ENCODE measurements around the gene HJV. TPM values are rescaled to one million over a fixed set of nuclear protein-coding genes. Genes with fewer than 3 reads are reported as not detected.

Gene HJV
- total and polyA plus RNA-seq, 2 of the 13 experiments (the other 11 are each of a cell fraction or from before 2014, with no cell fraction given): 0.18 TPM; not detected in 1

DNA sequence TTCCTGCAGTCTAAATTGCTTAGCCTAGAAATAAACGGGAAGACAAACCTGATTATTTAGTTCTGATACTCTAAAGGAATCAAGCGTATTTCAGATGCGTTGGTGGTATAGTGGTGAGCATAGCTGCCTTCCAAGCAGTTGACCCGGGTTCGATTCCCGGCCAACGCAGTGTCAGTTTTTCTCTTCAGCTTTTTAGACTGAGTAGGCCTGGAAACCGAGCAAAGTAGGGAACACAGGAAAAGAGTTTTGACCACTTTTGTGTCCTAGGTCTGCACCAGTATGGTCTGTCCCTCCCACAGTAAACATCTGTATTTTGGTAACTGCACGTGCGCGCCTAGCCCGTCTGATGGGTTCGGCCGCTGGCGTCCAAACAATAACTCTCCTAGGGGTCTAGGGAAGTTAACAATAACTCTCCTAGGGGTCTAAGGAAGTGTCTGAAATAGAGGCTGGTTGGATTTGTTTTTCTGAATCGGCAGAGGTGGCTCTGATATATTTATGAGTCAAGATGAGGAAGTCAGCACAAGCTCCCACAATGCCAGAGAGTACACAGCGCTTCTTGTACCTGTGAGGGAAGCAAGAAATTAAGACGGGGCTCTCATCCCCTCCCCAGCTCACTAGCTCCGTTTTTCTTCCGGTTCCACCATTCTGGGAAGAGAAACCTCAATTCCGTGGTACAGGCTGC lies 15.6 kb upstream of the HJV start (continued):
- no peak for TF ChIP-seq ZSCAN21 (CRISPR knock-in tag; IDR thresholded peaks at IDR 0.05; ENCODE audit: borderline replicate concordance)
- peak in 1 of 2 experiments; percentile 56; a peak in 2 of 4 replicates for TF ChIP-seq MAFK (conservative IDR thresholded peaks at IDR 0.05 in 1 of 2, IDR thresholded peaks at IDR 0.05 in 1 of 2; ENCODE audit: low read length in 2 of 2)
- TF ChIP-seq ZFP37 (CRISPR knock-in tag; IDR thresholded peaks at IDR 0.05; ENCODE audit: borderline replicate concordance): no peak
- TF ChIP-seq, protein P1, sequence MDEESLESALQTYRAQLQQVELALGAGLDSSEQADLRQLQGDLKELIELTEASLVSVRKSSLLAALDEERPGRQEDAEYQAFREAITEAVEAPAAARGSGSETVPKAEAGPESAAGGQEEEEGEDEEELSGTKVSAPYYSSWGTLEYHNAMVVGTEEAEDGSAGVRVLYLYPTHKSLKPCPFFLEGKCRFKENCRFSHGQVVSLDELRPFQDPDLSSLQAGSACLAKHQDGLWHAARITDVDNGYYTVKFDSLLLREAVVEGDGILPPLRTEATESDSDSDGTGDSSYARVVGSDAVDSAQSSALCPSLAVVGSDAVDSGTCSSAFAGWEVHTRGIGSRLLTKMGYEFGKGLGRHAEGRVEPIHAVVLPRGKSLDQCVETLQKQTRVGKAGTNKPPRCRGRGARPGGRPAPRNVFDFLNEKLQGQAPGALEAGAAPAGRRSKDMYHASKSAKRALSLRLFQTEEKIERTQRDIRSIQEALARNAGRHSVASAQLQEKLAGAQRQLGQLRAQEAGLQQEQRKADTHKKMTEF (CRISPR knock-in tag; IDR thresholded peaks at IDR 0.05): peak; percentile 29; the same call in 1 of the 2 replicates
- TF ChIP-seq ZNF451 (CRISPR knock-in tag; IDR thresholded peaks at IDR 0.05): no peak
- peak; percentile 46 for TF ChIP-seq MAFF (IDR thresholded peaks at IDR 0.05; ENCODE audit: low read depth, low read length)
- TF ChIP-seq PITX1 (CRISPR knock-in tag; IDR thresholded peaks at IDR 0.05): peak; percentile 61; the same call in 1 of the 2 replicates
- no peak for TF ChIP-seq ZNF230 (CRISPR knock-in tag; IDR thresholded peaks at IDR 0.05)
- TF ChIP-seq, protein P2, sequence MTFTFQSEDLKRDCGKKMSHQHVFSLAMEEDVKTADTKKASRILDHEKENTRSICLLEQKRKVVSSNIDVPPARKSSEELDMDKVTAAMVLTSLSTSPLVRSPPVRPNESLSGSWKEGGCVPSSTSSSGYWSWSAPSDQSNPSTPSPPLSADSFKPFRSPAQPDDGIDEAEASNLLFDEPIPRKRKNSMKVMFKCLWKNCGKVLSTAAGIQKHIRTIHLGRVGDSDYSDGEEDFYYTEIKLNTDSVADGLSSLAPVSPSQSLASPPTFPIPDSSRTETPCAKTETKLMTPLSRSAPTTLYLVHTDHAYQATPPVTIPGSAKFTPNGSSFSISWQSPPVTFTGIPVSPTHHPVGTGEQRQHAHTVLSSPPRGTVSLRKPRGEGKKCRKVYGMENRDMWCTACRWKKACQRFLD (CRISPR knock-in tag; IDR thresholded peaks at IDR 0.05; ENCODE audit: borderline replicate concordance): no peak
- no peak for TF ChIP-seq ZNF883 (CRISPR knock-in tag; IDR thresholded peaks at IDR 0.05; ENCODE audit: not compliant biosample characterization)
- TF ChIP-seq GTF2F1 (IDR thresholded peaks at IDR 0.05; ENCODE audit: low read length): peak; percentile 49; the same call in 1 of the 2 replicates
- TF ChIP-seq, protein P3, sequence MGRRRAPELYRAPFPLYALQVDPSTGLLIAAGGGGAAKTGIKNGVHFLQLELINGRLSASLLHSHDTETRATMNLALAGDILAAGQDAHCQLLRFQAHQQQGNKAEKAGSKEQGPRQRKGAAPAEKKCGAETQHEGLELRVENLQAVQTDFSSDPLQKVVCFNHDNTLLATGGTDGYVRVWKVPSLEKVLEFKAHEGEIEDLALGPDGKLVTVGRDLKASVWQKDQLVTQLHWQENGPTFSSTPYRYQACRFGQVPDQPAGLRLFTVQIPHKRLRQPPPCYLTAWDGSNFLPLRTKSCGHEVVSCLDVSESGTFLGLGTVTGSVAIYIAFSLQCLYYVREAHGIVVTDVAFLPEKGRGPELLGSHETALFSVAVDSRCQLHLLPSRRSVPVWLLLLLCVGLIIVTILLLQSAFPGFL (CRISPR knock-in tag; IDR thresholded peaks at IDR 0.05): no peak
- TF ChIP-seq ZNF614 (CRISPR knock-in tag; IDR thresholded peaks at IDR 0.05; ENCODE audit: borderline replicate concordance): peak; percentile 30; the same call in 1 of the 2 replicates
- TF ChIP-seq, protein P4, sequence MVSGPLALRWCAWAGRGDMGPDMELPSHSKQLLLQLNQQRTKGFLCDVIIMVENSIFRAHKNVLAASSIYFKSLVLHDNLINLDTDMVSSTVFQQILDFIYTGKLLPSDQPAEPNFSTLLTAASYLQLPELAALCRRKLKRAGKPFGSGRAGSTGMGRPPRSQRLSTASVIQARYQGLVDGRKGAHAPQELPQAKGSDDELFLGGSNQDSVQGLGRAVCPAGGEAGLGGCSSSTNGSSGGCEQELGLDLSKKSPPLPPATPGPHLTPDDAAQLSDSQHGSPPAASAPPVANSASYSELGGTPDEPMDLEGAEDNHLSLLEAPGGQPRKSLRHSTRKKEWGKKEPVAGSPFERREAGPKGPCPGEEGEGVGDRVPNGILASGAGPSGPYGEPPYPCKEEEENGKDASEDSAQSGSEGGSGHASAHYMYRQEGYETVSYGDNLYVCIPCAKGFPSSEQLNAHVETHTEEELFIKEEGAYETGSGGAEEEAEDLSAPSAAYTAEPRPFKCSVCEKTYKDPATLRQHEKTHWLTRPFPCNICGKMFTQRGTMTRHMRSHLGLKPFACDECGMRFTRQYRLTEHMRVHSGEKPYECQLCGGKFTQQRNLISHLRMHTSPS (CRISPR knock-in tag; IDR thresholded peaks at IDR 0.05; ENCODE audit: low read depth): no peak
- no peak for TF ChIP-seq ZNF83 (CRISPR knock-in tag; IDR thresholded peaks at IDR 0.05; ENCODE audit: borderline replicate concordance)
- TF ChIP-seq, protein P5, sequence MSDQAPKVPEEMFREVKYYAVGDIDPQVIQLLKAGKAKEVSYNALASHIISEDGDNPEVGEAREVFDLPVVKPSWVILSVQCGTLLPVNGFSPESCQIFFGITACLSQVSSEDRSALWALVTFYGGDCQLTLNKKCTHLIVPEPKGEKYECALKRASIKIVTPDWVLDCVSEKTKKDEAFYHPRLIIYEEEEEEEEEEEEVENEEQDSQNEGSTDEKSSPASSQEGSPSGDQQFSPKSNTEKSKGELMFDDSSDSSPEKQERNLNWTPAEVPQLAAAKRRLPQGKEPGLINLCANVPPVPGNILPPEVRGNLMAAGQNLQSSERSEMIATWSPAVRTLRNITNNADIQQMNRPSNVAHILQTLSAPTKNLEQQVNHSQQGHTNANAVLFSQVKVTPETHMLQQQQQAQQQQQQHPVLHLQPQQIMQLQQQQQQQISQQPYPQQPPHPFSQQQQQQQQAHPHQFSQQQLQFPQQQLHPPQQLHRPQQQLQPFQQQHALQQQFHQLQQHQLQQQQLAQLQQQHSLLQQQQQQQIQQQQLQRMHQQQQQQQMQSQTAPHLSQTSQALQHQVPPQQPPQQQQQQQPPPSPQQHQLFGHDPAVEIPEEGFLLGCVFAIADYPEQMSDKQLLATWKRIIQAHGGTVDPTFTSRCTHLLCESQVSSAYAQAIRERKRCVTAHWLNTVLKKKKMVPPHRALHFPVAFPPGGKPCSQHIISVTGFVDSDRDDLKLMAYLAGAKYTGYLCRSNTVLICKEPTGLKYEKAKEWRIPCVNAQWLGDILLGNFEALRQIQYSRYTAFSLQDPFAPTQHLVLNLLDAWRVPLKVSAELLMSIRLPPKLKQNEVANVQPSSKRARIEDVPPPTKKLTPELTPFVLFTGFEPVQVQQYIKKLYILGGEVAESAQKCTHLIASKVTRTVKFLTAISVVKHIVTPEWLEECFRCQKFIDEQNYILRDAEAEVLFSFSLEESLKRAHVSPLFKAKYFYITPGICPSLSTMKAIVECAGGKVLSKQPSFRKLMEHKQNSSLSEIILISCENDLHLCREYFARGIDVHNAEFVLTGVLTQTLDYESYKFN (CRISPR knock-in tag; conservative IDR thresholded peaks at IDR 0.05): no peak; the same call in 1 of the 2 replicates
- no peak for TF ChIP-seq ZFP62 (CRISPR knock-in tag; IDR thresholded peaks at IDR 0.05)
- TF ChIP-seq FOXK1 (CRISPR knock-in tag; IDR thresholded peaks at IDR 0.05; ENCODE audit: borderline replicate concordance, low read depth): peak; percentile 50; the same call in 1 of the 2 replicates
